ENCODE data around the gene TMPRSS2. TPM values are rescaled to one million over a fixed set of nuclear protein-coding genes. Genes with fewer than 3 reads are reported as not detected.

Gene TMPRSS2
- not detected for total RNA-seq

- Histone ChIP-seq H3K9me3 (ENCODE audit: low read depth, low read length) (no peaks in the 10 kb centered on the region), H3K27me3 (ENCODE audit: insufficient read depth, low read length) (peaks cover 42% of the 10 kb centered on the region), H3K4me1 (ENCODE audit: insufficient read depth, low read length) (no peaks in the 10 kb centered on the region), H3K4me3 (ENCODE audit: low read length) (no peak within 1 kb of the TSS)
Measured at GRCh38 chr21:41507521-41508414, at the start of gene TMPRSS2. TMPRSS2 (minus strand) TSS chr21:41508158; CDS start chr21:41498133, 10,025 bp downstream.

GRCh38 chr21:41555057-41555456 lies 47.1 kb upstream of the TMPRSS2 start:
- Histone ChIP-seq H3K4me1 (ENCODE audit: insufficient read depth, low read length) (no peaks in the 10 kb centered on the region), H3K27me3 (ENCODE audit: insufficient read depth, low read length) (no peaks in the 10 kb centered on the region), H3K4me3 (ENCODE audit: low read length) (no peak overlapping the region), H3K9me3 (ENCODE audit: low read depth, low read length) (no peaks in the 10 kb centered on the region)

- no peaks in the 10 kb centered on the region for H3K9me3 ChIP-seq (ENCODE audit: low read depth, low read length)
- H3K4me1 ChIP-seq (ENCODE audit: insufficient read depth, low read length), result no peaks in the 10 kb centered on the region
- H3K27me3 ChIP-seq (ENCODE audit: insufficient read depth, low read length), result no peaks in the 10 kb centered on the region
Measured at GRCh38 chr21:41552254-41552653, 44.3 kb upstream of the TMPRSS2 start.

GRCh38 chr21:41548781-41549180 lies 40.8 kb upstream of the TMPRSS2 start:
- Histone ChIP-seq H3K4me3 (ENCODE audit: low read length) (no peak overlapping the region), H3K27me3 (ENCODE audit: insufficient read depth, low read length) (peaks cover 6% of the 10 kb centered on the region), H3K4me1 (ENCODE audit: insufficient read depth, low read length) (no peaks in the 10 kb centered on the region), H3K9me3 (ENCODE audit: low read depth, low read length) (no peaks in the 10 kb centered on the region)

More at GRCh38 chr21:41552254-41552653, 44.3 kb upstream of the TMPRSS2 start:
- no peak overlapping the region for H3K4me3 ChIP-seq (ENCODE audit: low read length)

GRCh38 chr21:41547111-41547510 lies 39.2 kb upstream of the TMPRSS2 start:
- H3K4me3 ChIP-seq (ENCODE audit: low read length), result no peak overlapping the region
- H3K27me3 ChIP-seq (ENCODE audit: insufficient read depth, low read length), result peaks cover 8% of the 10 kb centered on the region
- H3K4me1 ChIP-seq (ENCODE audit: insufficient read depth, low read length), result no peaks in the 10 kb centered on the region
- no peaks in the 10 kb centered on the region for H3K9me3 ChIP-seq (ENCODE audit: low read depth, low read length)

- Histone ChIP-seq H3K4me3 (ENCODE audit: low read length) (no peak overlapping the region), H3K9me3 (ENCODE audit: low read depth, low read length) (no peaks in the 10 kb centered on the region), H3K27me3 (ENCODE audit: insufficient read depth, low read length) (peaks cover 8% of the 10 kb centered on the region), H3K4me1 (ENCODE audit: insufficient read depth, low read length) (no peaks in the 10 kb centered on the region)
Measured at GRCh38 chr21:41545500-41546359, 37.8 kb upstream of the TMPRSS2 start.

- no peak overlapping the region for H3K4me3 ChIP-seq (ENCODE audit: low read length)
- H3K4me1 ChIP-seq (ENCODE audit: insufficient read depth, low read length), result no peaks in the 10 kb centered on the region
- no peaks in the 10 kb centered on the region for H3K9me3 ChIP-seq (ENCODE audit: low read depth, low read length)
- peaks cover 8% of the 10 kb centered on the region for H3K27me3 ChIP-seq (ENCODE audit: insufficient read depth, low read length)
Measured at GRCh38 chr21:41542727-41543126, 34.8 kb upstream of the TMPRSS2 start.

GRCh38 chr21:41537356-41537755 lies 29.4 kb upstream of the TMPRSS2 start:
- Histone ChIP-seq H3K4me1 (ENCODE audit: insufficient read depth, low read length) (no peaks in the 10 kb centered on the region), H3K9me3 (ENCODE audit: low read depth, low read length) (no peaks in the 10 kb centered on the region), H3K4me3 (ENCODE audit: low read length) (no peak overlapping the region), H3K27me3 (ENCODE audit: insufficient read depth, low read length) (no peaks in the 10 kb centered on the region)

- H3K9me3 ChIP-seq (ENCODE audit: low read depth, low read length), result no peaks in the 10 kb centered on the region
Measured at GRCh38 chr21:41536827-41537103, 28.8 kb upstream of the TMPRSS2 start.

GRCh38 chr21:41536076-41536826 lies 28.3 kb upstream of the TMPRSS2 start:
- H3K4me3 ChIP-seq (ENCODE audit: low read length), result no peak overlapping the region
- H3K9me3 ChIP-seq (ENCODE audit: low read depth, low read length), result no peaks in the 10 kb centered on the region
- no peaks in the 10 kb centered on the region for H3K4me1 ChIP-seq (ENCODE audit: insufficient read depth, low read length)
- H3K27me3 ChIP-seq (ENCODE audit: insufficient read depth, low read length), result no peaks in the 10 kb centered on the region

More at GRCh38 chr21:41536827-41537103, 28.8 kb upstream of the TMPRSS2 start:
- H3K4me1 ChIP-seq (ENCODE audit: insufficient read depth, low read length), result no peaks in the 10 kb centered on the region
- no peak overlapping the region for H3K4me3 ChIP-seq (ENCODE audit: low read length)
- no peaks in the 10 kb centered on the region for H3K27me3 ChIP-seq (ENCODE audit: insufficient read depth, low read length)

GRCh38 chr21:41530366-41530765 lies 22.4 kb upstream of the TMPRSS2 start:
- no peak overlapping the region for H3K4me3 ChIP-seq (ENCODE audit: low read length)
- H3K9me3 ChIP-seq (ENCODE audit: low read depth, low read length), result no peaks in the 10 kb centered on the region
- no peaks in the 10 kb centered on the region for H3K27me3 ChIP-seq (ENCODE audit: insufficient read depth, low read length)
- H3K4me1 ChIP-seq (ENCODE audit: insufficient read depth, low read length), result no peaks in the 10 kb centered on the region

GRCh38 chr21:41529769-41530168 lies 21.8 kb upstream of the TMPRSS2 start:
- H3K4me3 ChIP-seq (ENCODE audit: low read length), result no peak overlapping the region
- no peaks in the 10 kb centered on the region for H3K4me1 ChIP-seq (ENCODE audit: insufficient read depth, low read length)
- H3K27me3 ChIP-seq (ENCODE audit: insufficient read depth, low read length), result no peaks in the 10 kb centered on the region
- no peaks in the 10 kb centered on the region for H3K9me3 ChIP-seq (ENCODE audit: low read depth, low read length)

- no peaks in the 10 kb centered on the region for H3K27me3 ChIP-seq (ENCODE audit: insufficient read depth, low read length)
Measured at GRCh38 chr21:41526478-41527087, 18.6 kb upstream of the TMPRSS2 start.

GRCh38 chr21:41523175-41523574 lies 15.2 kb upstream of the TMPRSS2 start:
- Histone ChIP-seq H3K27me3 (ENCODE audit: insufficient read depth, low read length) (no peaks in the 10 kb centered on the region), H3K4me3 (ENCODE audit: low read length) (no peak overlapping the region), H3K9me3 (ENCODE audit: low read depth, low read length) (no peaks in the 10 kb centered on the region), H3K4me1 (ENCODE audit: insufficient read depth, low read length) (no peaks in the 10 kb centered on the region)

More at GRCh38 chr21:41526478-41527087, 18.6 kb upstream of the TMPRSS2 start:
- H3K4me1 ChIP-seq (ENCODE audit: insufficient read depth, low read length), result no peaks in the 10 kb centered on the region
- no peaks in the 10 kb centered on the region for H3K9me3 ChIP-seq (ENCODE audit: low read depth, low read length)
- H3K4me3 ChIP-seq (ENCODE audit: low read length), result no peak overlapping the region
